ENCODE measurements around the gene NKPD1.
A peak's percentile ranks its signal among the peaks of the same experiment; 100 is the strongest.

The NKPD1 gene

DNA sequence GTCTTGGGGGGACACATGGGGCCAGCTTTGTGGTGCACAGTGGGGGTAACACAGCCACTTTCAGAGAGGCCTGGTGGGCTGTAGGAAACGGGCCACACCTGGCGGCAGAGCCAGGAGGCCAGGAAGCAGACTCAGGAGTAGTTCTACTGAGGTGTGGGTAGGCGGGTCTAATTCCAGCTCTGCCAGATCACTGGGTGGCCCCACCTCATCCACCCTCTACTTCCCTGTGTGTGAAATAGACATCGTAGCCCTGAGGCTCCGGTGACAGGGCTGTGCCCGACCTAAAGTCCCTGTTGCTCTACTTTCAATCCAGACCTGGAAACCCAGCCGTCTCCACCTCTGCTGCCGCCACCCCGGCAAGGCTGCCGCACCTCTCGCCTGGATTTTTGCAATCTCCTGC, 4.0 kb downstream of the NKPD1 start:
- FAIRE-seq (no peak), DNase-seq (ENCODE audit: low spot score) (no peak)

- DNase-seq (ENCODE audit: low spot score) = no peak
- no peak for FAIRE-seq
Measured at GRCh38 chr19:45156011-45156630, 4.7 kb downstream of the NKPD1 start.

GRCh38 chr19:45154064-45154827, 6.5 kb downstream of the NKPD1 start:
- FAIRE-seq (peak; percentile 77), DNase-seq (ENCODE audit: low spot score) (peak; percentile 90)

GRCh38 chr19:45153339-45154063, 7.3 kb downstream of the NKPD1 start:
- no peak for FAIRE-seq
- no peak for DNase-seq (ENCODE audit: low spot score)

GRCh38 chr19:45152504-45153338, 8.1 kb downstream of the NKPD1 start:
- FAIRE-seq (no peak), DNase-seq (ENCODE audit: low spot score) (no peak)

DNA sequence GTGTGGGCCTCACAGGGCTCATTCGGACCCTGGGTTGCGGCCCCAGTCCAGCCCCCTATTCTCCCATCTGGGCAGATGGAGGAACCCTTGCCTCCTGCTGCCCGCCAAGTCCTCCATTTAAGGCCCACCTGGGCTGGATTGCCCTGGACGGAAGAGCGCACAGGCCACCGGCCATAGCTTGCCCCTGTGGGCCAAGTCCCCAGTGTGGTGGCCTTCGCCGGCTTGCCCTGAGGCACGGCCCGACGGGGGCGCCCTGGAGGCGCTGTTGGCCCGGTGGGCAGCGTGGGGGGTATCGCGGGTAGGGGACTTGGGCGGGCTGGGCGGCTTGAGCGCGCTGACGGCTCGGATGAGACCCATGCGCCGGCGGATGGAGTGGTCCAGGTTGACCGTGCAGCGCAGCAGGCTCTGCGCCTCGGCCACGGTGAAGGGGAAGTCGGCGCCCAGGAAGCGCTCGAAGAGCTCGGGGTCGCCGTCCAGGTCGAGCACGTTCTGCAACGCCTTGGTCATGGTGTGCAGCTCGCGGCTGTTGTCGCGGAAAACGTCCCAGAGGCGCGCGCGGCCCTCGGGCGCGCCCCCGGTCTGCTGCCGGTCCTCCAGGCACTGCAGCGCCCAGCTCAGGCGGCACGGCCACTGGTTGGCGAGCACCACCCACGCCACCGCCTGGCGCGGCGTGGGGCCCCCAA, 8.8 kb downstream of the NKPD1 start:
- FAIRE-seq = no peak
- no peak for DNase-seq (ENCODE audit: low spot score)

GRCh38 chr19:45151320-45151719, 9.5 kb downstream of the NKPD1 start:
- FAIRE-seq = no peak

GRCh38 chr19:45150751-45151281, 10.0 kb downstream of the NKPD1 start:
- peak; percentile 45 for DNase-seq (ENCODE audit: low spot score)
- no peak for FAIRE-seq

More at GRCh38 chr19:45151320-45151719, 9.5 kb downstream of the NKPD1 start:
- DNase-seq (ENCODE audit: low spot score) = no peak

DNA sequence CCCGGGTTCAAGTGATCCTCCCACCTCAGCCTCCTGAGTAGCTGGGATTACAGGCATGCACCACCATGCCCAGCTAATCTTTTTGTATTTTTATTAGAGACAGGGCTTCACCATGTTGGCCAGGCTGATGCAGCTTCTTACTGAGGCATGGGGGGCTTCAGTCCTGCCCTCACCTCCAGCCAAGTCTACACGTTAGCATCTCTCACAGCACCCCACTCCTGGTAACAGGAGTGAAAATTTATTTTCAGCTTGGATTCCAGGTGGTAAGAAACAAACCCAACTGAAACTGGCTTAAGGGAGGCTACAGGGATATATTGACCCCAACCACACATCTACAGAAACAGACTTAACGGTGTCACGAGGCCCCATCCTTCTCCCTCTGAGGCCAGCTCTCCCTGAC, 10.6 kb downstream of the NKPD1 start:
- no peak for DNase-seq (ENCODE audit: low spot score)
- no peak for FAIRE-seq

GRCh38 chr19:45149129-45149528, 11.7 kb downstream of the NKPD1 start:
- FAIRE-seq (no peak), DNase-seq (ENCODE audit: low spot score) (no peak)

GRCh38 chr19:45147835-45148676, 12.7 kb downstream of the NKPD1 start:
- DNase-seq (ENCODE audit: low spot score) = no peak
- no peak for FAIRE-seq

DNA sequence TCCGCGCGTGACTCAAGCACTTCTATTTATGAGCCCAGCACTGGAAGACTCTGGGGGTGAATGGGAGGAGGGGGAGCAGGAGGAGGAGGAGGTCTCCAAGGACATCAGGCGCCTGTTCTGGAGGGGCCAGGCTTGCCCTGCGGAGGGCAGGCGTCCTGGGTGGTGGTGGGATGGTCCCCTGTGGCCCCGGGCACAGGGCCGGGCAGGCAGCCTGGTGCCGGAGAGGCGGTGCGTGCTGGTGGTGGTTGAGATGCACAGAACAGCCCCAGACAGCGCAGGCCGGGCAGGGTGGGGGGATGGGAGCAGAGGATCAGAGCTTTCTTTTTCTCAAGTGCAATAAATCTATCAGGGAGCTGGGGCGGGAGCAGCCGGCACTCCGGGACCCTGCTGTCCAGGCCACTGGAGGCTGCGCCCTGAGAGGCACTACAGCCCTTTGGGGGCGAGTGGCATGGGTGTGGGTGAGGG, 14.0 kb downstream of the NKPD1 start:
- no peak for FAIRE-seq
- no peak for DNase-seq (ENCODE audit: low spot score)

DNA sequence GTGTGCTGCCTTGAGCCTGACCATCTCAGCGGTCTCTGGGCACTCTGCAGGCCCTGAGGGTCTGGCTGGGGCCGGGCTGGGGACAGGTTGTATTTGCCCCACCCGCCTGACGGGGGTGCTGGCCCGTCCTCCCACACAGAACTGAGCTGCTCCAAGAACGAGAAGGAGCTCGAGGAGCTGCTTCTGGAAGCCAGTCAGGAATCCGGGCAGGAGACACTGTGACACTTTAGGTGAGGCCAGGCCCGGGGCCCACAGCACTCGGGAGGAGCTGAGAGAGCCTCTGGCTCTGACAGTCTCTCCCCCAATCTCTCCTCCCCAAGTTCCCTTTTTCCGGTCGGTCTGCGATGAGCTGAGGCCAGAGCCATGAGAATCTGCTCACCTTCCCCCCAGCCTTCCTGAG, 14.5 kb downstream of the NKPD1 start:
- DNase-seq (ENCODE audit: low spot score) = no peak
- no peak for FAIRE-seq

- DNase-seq (ENCODE audit: low spot score) (no peak), FAIRE-seq (no peak)
Measured at GRCh38 chr19:45145270-45146189, 15.3 kb downstream of the NKPD1 start.

GRCh38 chr19:45144431-45145269, 16.1 kb downstream of the NKPD1 start:
- no peak for FAIRE-seq
- no peak for DNase-seq (ENCODE audit: low spot score)

GRCh38 chr19:45142726-45143110, 18.1 kb downstream of the NKPD1 start:
- FAIRE-seq = no peak
- no peak for DNase-seq (ENCODE audit: low spot score)

DNA sequence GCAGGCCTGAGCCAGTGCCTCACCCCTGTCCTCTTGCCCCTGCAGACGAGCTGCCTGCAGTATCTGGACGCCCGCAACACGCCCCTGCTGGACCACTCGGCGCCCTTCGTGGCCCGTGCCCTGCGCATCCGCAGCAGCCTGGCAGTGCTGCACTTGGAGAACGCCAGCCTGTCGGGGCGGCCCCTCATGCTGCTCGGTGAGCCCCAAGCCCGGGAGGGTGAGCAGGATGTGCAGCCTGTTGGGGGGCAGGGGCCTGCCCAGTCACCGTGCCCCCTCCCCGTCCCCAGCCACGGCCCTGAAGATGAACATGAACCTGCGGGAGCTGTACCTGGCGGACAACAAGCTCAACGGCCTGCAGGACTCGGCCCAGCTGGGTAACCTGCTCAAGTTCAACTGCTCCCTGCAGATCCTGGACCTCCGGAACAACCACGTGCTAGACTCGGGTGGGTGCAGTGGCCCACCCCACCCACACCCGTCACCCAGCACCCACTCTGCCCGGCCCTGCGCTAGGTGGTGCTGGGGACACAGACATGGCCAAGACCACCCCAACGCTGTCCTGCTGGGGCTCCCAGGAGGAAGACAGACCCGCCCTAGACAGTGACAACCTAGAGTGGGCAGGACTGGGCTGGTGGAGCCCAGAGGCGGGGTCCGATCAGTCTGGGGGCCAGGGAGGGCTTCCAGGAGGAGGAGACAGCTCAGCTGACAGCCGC, 18.6 kb downstream of the NKPD1 start:
- DNase-seq (ENCODE audit: low spot score) = no peak
- FAIRE-seq = no peak
